ACC112 (cell line): ENCODE results near the gene HOXA7.
A peak's percentile ranks its signal among the peaks of the same experiment; 100 is the strongest.

ENCODE experiments used
- H2AFZ ChIP-seq: fragments of 200-600 bp; sonication (generic); one replicate; pipeline ENCODE4 v1.6.0; 2017; ENCODE audit warnings: antibody characterized with exemption, low read length; ENCODE audit not compliant: unreplicated experiment
- H3K27ac ChIP-seq: fragments of 200-600 bp; sonication (generic); 2 replicates; pipeline ENCODE4 v1.5.1; 2014; ENCODE audit warnings: low read depth, mild to moderate bottlenecking, antibody characterized with exemption, low read length, moderate library complexity
- H3K27me3 ChIP-seq: fragments of 200-600 bp; sonication (generic); 2 replicates; pipeline ENCODE4 v1.6.1; 2014; ENCODE audit warnings: mild to moderate bottlenecking, antibody characterized with exemption, low read length, moderate library complexity, mixed read lengths; ENCODE audit not compliant: insufficient read depth
- H3K36me3 ChIP-seq: fragments of 200-600 bp; sonication (generic); 2 replicates; pipeline ENCODE4 v1.6.1; 2016; ENCODE audit warnings: mild to moderate bottlenecking, antibody characterized with exemption, low read length, moderate library complexity, mixed read lengths; ENCODE audit not compliant: insufficient read depth
- H3K4me1 ChIP-seq: fragments of 200-600 bp; sonication (generic); one replicate; pipeline ENCODE4 v1.6.1; 2016; ENCODE audit warnings: low read length, mixed read lengths; ENCODE audit not compliant: insufficient read depth, unreplicated experiment, control insufficient read depth
- H3K4me3 ChIP-seq: fragments of 200-600 bp; sonication (generic); 2 replicates; pipeline ENCODE4 v1.5.1; 2014; ENCODE audit warnings: mild to moderate bottlenecking, low read depth, low read length
- H3K79me2 ChIP-seq: fragments of 200-600 bp; sonication (generic); one replicate; pipeline ENCODE4 v1.6.0; 2016; ENCODE audit warnings: low read length; ENCODE audit not compliant: control insufficient read depth, unreplicated experiment, insufficient read depth

HOXA7 gene

GRCh38 chr7:27173511-27173955 is 17.1 kb upstream of the HOXA7 start:
- H3K79me2 ChIP-seq: no peaks in the 10 kb centered on the region
- no peaks in the 10 kb centered on the region for H3K4me1 ChIP-seq
- peak overlapping the region; percentile 58 for H3K4me3 ChIP-seq
- H2AFZ ChIP-seq: no peak overlapping the region
- no peak overlapping the region for H3K27ac ChIP-seq
- peaks cover 94% of the 10 kb centered on the region for H3K27me3 ChIP-seq
- no peaks in the 10 kb centered on the region for H3K36me3 ChIP-seq

DNA sequence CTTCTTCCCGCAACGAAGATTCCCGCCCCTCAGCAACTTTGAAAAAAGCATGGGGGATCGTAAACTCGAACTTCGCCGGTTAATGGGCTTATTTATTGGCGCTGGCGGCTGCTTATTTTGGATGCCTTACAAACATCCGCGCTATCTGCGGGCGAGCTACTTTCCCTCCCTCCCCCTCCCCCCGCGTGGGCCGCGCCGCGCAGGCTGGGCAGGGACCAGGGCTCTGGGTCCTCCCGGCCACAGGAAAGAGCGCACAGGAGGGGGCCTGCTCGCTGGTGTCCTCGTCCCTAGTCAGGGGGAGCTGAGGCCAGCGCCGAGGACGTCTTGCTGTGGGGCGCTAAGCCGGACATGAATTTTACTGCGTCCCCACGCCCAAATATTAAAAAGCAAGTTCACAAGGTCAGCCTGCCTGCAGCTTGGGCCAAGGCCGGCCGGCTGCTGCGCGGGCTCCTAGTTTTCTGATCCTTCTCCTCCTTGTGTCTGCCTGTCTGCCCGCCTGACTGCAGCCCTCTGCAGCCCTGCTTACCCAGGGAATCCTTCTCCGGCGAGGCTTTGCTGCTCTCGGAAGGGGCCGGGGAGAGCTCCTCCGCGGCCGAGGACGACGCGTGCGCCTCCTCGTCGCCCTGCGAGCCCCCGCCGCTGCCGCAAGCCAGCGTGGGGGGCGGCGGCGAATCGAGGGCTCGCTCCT is 16.5 kb upstream of the HOXA7 start:
- Histone ChIP-seq H3K4me3 (peak overlapping the region; percentile 58), H3K27me3 (peaks cover 94% of the 10 kb centered on the region), H2AFZ (no peak overlapping the region)

DNA sequence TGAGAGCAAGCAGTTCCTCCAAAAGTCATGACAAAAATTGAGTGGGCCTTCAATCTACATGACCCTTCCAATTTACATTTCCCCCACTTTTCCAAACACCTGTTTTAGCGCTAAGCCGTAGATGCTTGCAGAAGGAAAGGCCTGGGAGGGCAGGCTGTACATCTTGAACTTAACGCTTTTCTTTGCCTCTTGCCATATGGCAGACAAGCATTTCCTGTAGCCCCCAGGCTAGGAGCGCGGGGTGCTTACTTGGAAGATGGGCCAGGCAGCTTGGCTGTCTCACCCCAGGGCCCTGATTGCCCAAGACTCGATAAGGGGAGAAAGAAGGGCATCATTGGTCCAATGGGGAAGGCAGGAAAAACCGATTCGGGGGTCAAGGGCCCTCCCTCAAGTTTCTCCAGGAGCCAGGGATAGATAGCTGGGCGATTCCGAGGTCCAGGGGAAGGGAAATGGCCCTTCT is 15.9 kb upstream of the HOXA7 start:
- H3K27me3 ChIP-seq: peaks cover 96% of the 10 kb centered on the region
- H3K27ac ChIP-seq: no peak overlapping the region
- H3K4me3 ChIP-seq: peak overlapping the region; percentile 58; the same call in 1 of the 2 replicates
- H3K79me2 ChIP-seq: no peaks in the 10 kb centered on the region
- H3K36me3 ChIP-seq: no peaks in the 10 kb centered on the region
- H2AFZ ChIP-seq: no peak overlapping the region
- H3K4me1 ChIP-seq: no peaks in the 10 kb centered on the region

More for the DNA sequence above, 16.5 kb upstream of the HOXA7 start:
- Histone ChIP-seq H3K36me3 (no peaks in the 10 kb centered on the region), H3K79me2 (no peaks in the 10 kb centered on the region), H3K4me1 (no peaks in the 10 kb centered on the region), H3K27ac (no peak overlapping the region)

GRCh38 chr7:27171637-27172314 is 15.3 kb upstream of the HOXA7 start:
- H3K36me3 ChIP-seq: no peaks in the 10 kb centered on the region
- H2AFZ ChIP-seq: no peak overlapping the region
- no peak overlapping the region for H3K4me3 ChIP-seq
- H3K27ac ChIP-seq: no peak overlapping the region
- no peaks in the 10 kb centered on the region for H3K79me2 ChIP-seq
- no peaks in the 10 kb centered on the region for H3K4me1 ChIP-seq
- peaks cover 99% of the 10 kb centered on the region for H3K27me3 ChIP-seq

GRCh38 chr7:27171325-27171636 is 14.8 kb upstream of the HOXA7 start:
- Histone ChIP-seq H3K36me3 (no peaks in the 10 kb centered on the region), H3K4me1 (no peaks in the 10 kb centered on the region), H3K27ac (no peak overlapping the region), H3K27me3 (peaks cover 99% of the 10 kb centered on the region), H3K79me2 (no peaks in the 10 kb centered on the region), H2AFZ (no peak overlapping the region), H3K4me3 (no peak overlapping the region)

- Histone ChIP-seq H3K27ac (no peak overlapping the region), H3K27me3 (peaks cover 99% of the 10 kb centered on the region), H3K36me3 (no peaks in the 10 kb centered on the region), H3K4me3 (no peak overlapping the region), H3K79me2 (no peaks in the 10 kb centered on the region), H2AFZ (no peak overlapping the region), H3K4me1 (no peaks in the 10 kb centered on the region)
Observed at GRCh38 chr7:27170426-27171324, 14.2 kb upstream of the HOXA7 start.

GRCh38 chr7:27169658-27170425 is 13.4 kb upstream of the HOXA7 start:
- Histone ChIP-seq H2AFZ (no peak overlapping the region), H3K27ac (no peak overlapping the region), H3K27me3 (peaks cover 99% of the 10 kb centered on the region), H3K79me2 (no peaks in the 10 kb centered on the region), H3K4me1 (no peaks in the 10 kb centered on the region), H3K36me3 (no peaks in the 10 kb centered on the region), H3K4me3 (no peak overlapping the region)

- peaks cover 99% of the 10 kb centered on the region for H3K27me3 ChIP-seq
- H3K36me3 ChIP-seq: no peaks in the 10 kb centered on the region
- H3K79me2 ChIP-seq: no peaks in the 10 kb centered on the region
- H3K4me1 ChIP-seq: no peaks in the 10 kb centered on the region
- no peak overlapping the region for H3K27ac ChIP-seq
- H3K4me3 ChIP-seq: no peak overlapping the region
- H2AFZ ChIP-seq: no peak overlapping the region
Observed at GRCh38 chr7:27168265-27168947, 11.9 kb upstream of the HOXA7 start.

- H3K4me1 ChIP-seq: no peaks in the 10 kb centered on the region
- no peaks in the 10 kb centered on the region for H3K36me3 ChIP-seq
- H2AFZ ChIP-seq: no peak overlapping the region
- H3K27me3 ChIP-seq: peaks cover 99% of the 10 kb centered on the region
- no peak overlapping the region for H3K27ac ChIP-seq
- no peaks in the 10 kb centered on the region for H3K79me2 ChIP-seq
- no peak overlapping the region for H3K4me3 ChIP-seq
Observed at GRCh38 chr7:27167916-27168264, 11.4 kb upstream of the HOXA7 start.
